GM12878 (cell line): ENCODE results near the gene CDH16. TPM values are rescaled to one million over a fixed set of nuclear protein-coding genes. Genes with fewer than 3 reads are reported as not detected.

ENCODE experiments used
- ATAC-seq: fragments of 200-7000 bp; cut with Tn5 transposase; 3 replicates; pipeline ENCODE4 v1.9.1; 2020; ENCODE audit warnings: mild to moderate bottlenecking, moderate library complexity
- BruUV-seq: library from RNA; stranded (reverse); fragments of 400-500 nt; replicated peaks from 2 replicates; lab custom pipeline; 2021; lab: Mats Ljungman, UMichigan
- CTCF ChIA-PET: fragments of 300-600 bp; sonication (Branson Sonifier 250); formaldehyde crosslinking; extraction: SDS; loops from one replicate; lab custom pipeline; 2021; ENCODE audit warnings: inconsistent platforms; lab: Yijun Ruan, JAX
- POLR2A ChIA-PET: fragments of 350-600 bp; formaldehyde crosslinking; extraction: SDS; loops from one replicate; lab custom pipeline; 2021; ENCODE audit warnings: inconsistent platforms; lab: Charles Lee
- RAD21 ChIA-PET: fragments of 300-600 bp; sonication (Branson Sonifier 250); formaldehyde crosslinking; loops from one replicate; lab custom pipeline; 2023; ENCODE audit warnings: antibody characterized with exemption; ENCODE audit not compliant: unreplicated experiment; lab: Charles Lee
- SMC1A ChIA-PET: fragments of 300-600 bp; sonication (Branson Sonifier 250); formaldehyde crosslinking; loops from one replicate; lab custom pipeline; 2023; ENCODE audit not compliant: unreplicated experiment, uncharacterized antibody; lab: Charles Lee
- DNase-seq: peaks from one replicate; pipeline ENCODE4 v3.0.0-alpha.2; 2011; ENCODE audit warnings: low read depth, low spot score
- FAIRE-seq: peaks from 3 replicates; lab custom pipeline; 2011; peaks lifted over from hg19 to GRCh38; lab: Jason Lieb, UNC
- H2AFZ ChIP-seq: 2 replicates; pipeline ENCODE4 v1.6.0; 2011; ENCODE audit warnings: low read depth, low read length, control low read depth; ENCODE audit not compliant: control insufficient read depth
- H3K27ac ChIP-seq: 2 replicates; pipeline ENCODE4 v1.5.1; 2011; ENCODE audit warnings: control low read depth; ENCODE audit not compliant: control insufficient read depth, insufficient read depth
- H3K27me3 ChIP-seq, 2 experiments: replicated peaks in 1 of 2; 2 replicates each; pipeline versions ENCODE4 v1.6.0 to v1.6.1; 2011; ENCODE audit warnings: low read length in 1 of 2; ENCODE audit not compliant: control insufficient read depth in 2 of 2, insufficient read depth in 2 of 2
- H3K36me3 ChIP-seq, 2 experiments: 2 replicates each; pipeline ENCODE4 v1.5.1; 2011; ENCODE audit warnings: low read length in 1 of 2; ENCODE audit not compliant: control insufficient read depth in 2 of 2, insufficient read depth in 2 of 2
- H3K4me1 ChIP-seq: 2 replicates; pipeline ENCODE4 v1.6.1; 2011; ENCODE audit warnings: mild to moderate bottlenecking, low read length, moderate library complexity, mixed read lengths; ENCODE audit not compliant: control insufficient read depth, insufficient read depth
- H3K4me2 ChIP-seq: 2 replicates; pipeline ENCODE4 v1.6.0; 2011; ENCODE audit warnings: control low read depth; ENCODE audit not compliant: control insufficient read depth, insufficient read depth
- H3K4me3 ChIP-seq: fragments of 200-600 bp; sonication (generic); 2 replicates; pipeline ENCODE4 v1.5.1; 2016
- H3K79me2 ChIP-seq: 2 replicates; pipeline ENCODE4 v1.6.0; 2011; ENCODE audit warnings: low read length; ENCODE audit not compliant: control insufficient read depth, insufficient read depth
- H3K9ac ChIP-seq: 2 replicates; pipeline ENCODE4 v1.8.0; 2011; ENCODE audit warnings: low read length, control low read depth, mixed read lengths; ENCODE audit not compliant: control insufficient read depth, insufficient read depth
- H3K9me3 ChIP-seq: replicated peaks from 3 replicates; pipeline ENCODE4 v1.5.1; 2011; ENCODE audit warnings: mild to moderate bottlenecking, low read length; ENCODE audit not compliant: control insufficient read depth, insufficient read depth
- H4K20me1 ChIP-seq: 2 replicates; pipeline ENCODE4 v1.6.0; 2011; ENCODE audit not compliant: control insufficient read depth, insufficient read depth
- ATF3 ChIP-seq: IDR thresholded peaks from 2 replicates; pipeline ENCODE4 v1.6.1; 2011; ENCODE audit warnings: low read depth, mild to moderate bottlenecking, low read length, moderate library complexity, borderline replicate concordance; ENCODE audit errors: extremely low read depth
- BCL11A ChIP-seq: IDR thresholded peaks from 2 replicates; pipeline ENCODE4 v1.6.1; 2011; ENCODE audit warnings: low read depth, low read length
- BMI1 ChIP-seq: fragments of 450-650 bp; IDR thresholded peaks from 2 replicates; pipeline ENCODE4 v1.6.1; 2016; ENCODE audit warnings: mild to moderate bottlenecking, moderate library complexity, borderline replicate concordance
- ETV6 ChIP-seq, 2 experiments: fragments of 450-650 bp in 1 of 2; IDR thresholded peaks in 1 of 2; conservative IDR thresholded peaks in 1 of 2; 2 replicates each; pipeline ENCODE4 v1.6.1; 2014; ENCODE audit warnings: antibody characterized with exemption in 1 of 2, borderline replicate concordance in 1 of 2, low read depth in 1 of 2, mild to moderate bottlenecking in 1 of 2, moderate library complexity in 1 of 2
- FOXM1 ChIP-seq: IDR thresholded peaks from 2 replicates; pipeline ENCODE4 v1.6.1; 2012; ENCODE audit warnings: low read depth, mild to moderate bottlenecking, inconsistent platforms, low read length, moderate library complexity
- HDAC2 ChIP-seq: fragments of 200-600 bp; sonication (generic); IDR thresholded peaks from 2 replicates; pipeline ENCODE4 v1.6.1; 2017
- IKZF2 ChIP-seq, 2 experiments: fragments of 450-650 bp; IDR thresholded peaks; 2 replicates each; pipeline ENCODE4 v1.6.1; 2017; ENCODE audit warnings: mild to moderate bottlenecking in 2 of 2, moderate library complexity in 2 of 2
- KLF5 ChIP-seq: fragments of 450-650 bp; IDR thresholded peaks from 2 replicates; pipeline ENCODE4 v1.6.1; 2014; ENCODE audit warnings: mild to moderate bottlenecking; ENCODE audit not compliant: partially characterized antibody
- NKRF ChIP-seq: fragments of 450-650 bp; conservative IDR thresholded peaks from 2 replicates; pipeline ENCODE4 v1.6.1; 2017; ENCODE audit warnings: mild to moderate bottlenecking, moderate library complexity
- RBBP5 ChIP-seq: fragments of 200-600 bp; sonication (generic); conservative IDR thresholded peaks from 2 replicates; pipeline ENCODE4 v1.6.1; 2016
- RCOR1 ChIP-seq: conservative IDR thresholded peaks from 2 replicates; pipeline ENCODE4 v1.6.1; 2012; ENCODE audit warnings: low read depth, low read length, improper control_type of control experiment
- STAT3 ChIP-seq: IDR thresholded peaks from 2 replicates; pipeline ENCODE4 v1.6.1; 2011; ENCODE audit warnings: low read depth, low read length, improper control_type of control experiment
- YBX1 ChIP-seq: fragments of 450-650 bp; IDR thresholded peaks from 2 replicates; pipeline ENCODE4 v1.6.1; 2016; ENCODE audit warnings: antibody characterized with exemption
- ZBTB4 ChIP-seq: fragments of 450-650 bp; formaldehyde crosslinking; IDR thresholded peaks from 2 replicates; pipeline ENCODE4 v1.4.0; 2022; ENCODE audit warnings: mild to moderate bottlenecking, moderate library complexity
- ZNF217 ChIP-seq: fragments of 450-650 bp; IDR thresholded peaks from 2 replicates; pipeline ENCODE4 v1.6.1; 2017; ENCODE audit warnings: antibody characterized with exemption, mild to moderate bottlenecking
- WGBS: methylation state at CpG from one replicate; pipeline ENCODE4 v1.1.6; 2016; ENCODE audit warnings: low lambda C conversion rate; ENCODE audit not compliant: insufficient replicate concordance, insufficient coverage; ENCODE audit errors: missing lambda C conversion rate; 5-methylcytosine and 5-hydroxymethylcytosine counted together
- in situ Hi-C: fragments of 300-500 bp; cut with MboI; formaldehyde crosslinking; loops from 9 replicates; pipeline ENCODE4 v1.14.3; 2018; ENCODE audit warnings: mixed read lengths
- intact Hi-C: fragments of 100-400 bp; cut with micrococcal nuclease; formaldehyde crosslinking; loops from one replicate; pipeline ENCODE4 v1.14.2; 2022; ENCODE audit not compliant: unreplicated experiment
- polyA plus RNA-seq, 11 experiments: library from polyadenylated mRNA; depleted of rRNA in 4 of 11; unstranded in 6 of 11; stranded (reverse) in 5 of 11; fragments of >200 nt; fragmentation: Nextera tagmentation in 4 of 11; fragmentation: Illumina TruSeq in 1 of 11; extraction: Ambion mirVana in 4 of 11; extraction: Trizol in 1 of 11; gene quantifications; 1 replicate in 1 of 11; 2 replicates in 10 of 11; pipeline versions ENCODE4 v1.2.1 to v1.2.3, GENCODE V29; 2011 to 2016; ENCODE audit warnings: inconsistent platforms in 2 of 11, missing spikeins in 2 of 11, low read depth in 1 of 11
- total RNA-seq, 4 experiments: library from RNA; depleted of rRNA in 3 of 4; stranded (reverse); fragments of >200 nt in 3 of 4; fragmentation: Illumina TruSeq in 1 of 4; extraction: Trizol in 1 of 4; gene quantifications; 2 replicates each; pipeline versions ENCODE4 v1.2.1 to v1.2.3, GENCODE V29; 2013 to 2021
- TF ChIP-seq, protein P1 (sequence below): fragments of 450-650 bp; IDR thresholded peaks from 2 replicates; pipeline ENCODE4 v1.6.1; 2014; ENCODE audit warnings: mild to moderate bottlenecking

CDH16 gene
- total and polyA plus RNA-seq, 10 of the 15 experiments (the other 5 are each of a cell fraction or from before 2014, with no cell fraction given) = 0.05 TPM; not detected in 9

DNA sequence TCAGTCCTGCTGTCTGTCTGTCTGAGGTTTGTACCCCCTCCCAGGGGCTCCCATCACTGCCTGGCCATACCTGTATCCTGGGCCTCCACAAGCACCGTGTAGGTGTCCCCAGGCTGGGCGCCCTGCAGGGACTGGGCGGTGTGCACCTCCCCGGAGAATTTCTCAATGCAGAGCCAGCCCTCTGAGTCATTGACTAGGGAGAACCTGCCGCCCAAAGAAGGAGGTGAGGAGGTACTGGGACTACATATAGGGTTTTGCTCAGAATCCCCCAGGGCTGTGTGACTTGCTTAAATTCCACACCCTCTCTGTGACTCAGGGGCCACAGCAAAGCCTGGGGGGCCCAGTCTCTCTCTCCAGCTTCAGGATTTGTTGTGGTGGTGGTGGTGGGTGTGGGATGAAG is 7.6 kb downstream of the CDH16 start:
- ATAC-seq = no peak
- WGBS = 2% methylated on average over 5 of the region's 5 CpGs
- no peak for DNase-seq
- no peaks in the 10 kb centered on the region for H3K79me2 ChIP-seq
- intact Hi-C loops = no loop called here
- H3K36me3 ChIP-seq = no peaks in the 10 kb centered on the region
- no peak overlapping the region for H3K4me3 ChIP-seq
- SMC1A ChIA-PET = no interaction called here
- FAIRE-seq = no peak
- in situ Hi-C loops = no loop called here
- no peaks in the 10 kb centered on the region for H3K4me1 ChIP-seq
- RAD21 ChIA-PET = interaction anchor here (1.2 kb wide), 1 partner anchor 10 kb away, joined by 3 read pairs; no protein-coding TSS in a partner anchor
- BruUV-seq = no TSS peak
- H2AFZ ChIP-seq = no peak overlapping the region
- no peak overlapping the region for H3K9ac ChIP-seq
- no peaks in the 10 kb centered on the region for H4K20me1 ChIP-seq
- POLR2A ChIA-PET = no interaction called here
- H3K4me2 ChIP-seq = no peak overlapping the region
- H3K27ac ChIP-seq = no peak overlapping the region
- H3K27me3 ChIP-seq = no peaks in the 10 kb centered on the region; a peak in 2 of 4 replicates
- CTCF ChIA-PET = interaction anchor here (2.2 kb wide), 1 partner anchor 15 kb away, joined by 7 read pairs; the partner anchor contains the start of gene RRAD
- H3K9me3 ChIP-seq = no peaks in the 10 kb centered on the region
- TF ChIP-seq YBX1 (no peak), ZBTB4 (CRISPR knock-in tag) (no peak), BCL11A (no peak), ATF3 (no peak), FOXM1 (no peak), RCOR1 (no peak), NKRF (no peak), ZNF217 (no peak), BMI1 (no peak), IKZF2 (IDR thresholded peaks at IDR 0.05) (no peak), KLF5 (no peak), ETV6 (conservative IDR thresholded peaks at IDR 0.05 in 1 of 2, IDR thresholded peaks at IDR 0.05 in 1 of 2; ENCODE audit: borderline replicate concordance in 1 of 2, low read depth in 1 of 2) (no peak), HDAC2 (no peak), RBBP5 (no peak), STAT3 (no peak)
- TF ChIP-seq, protein P1, sequence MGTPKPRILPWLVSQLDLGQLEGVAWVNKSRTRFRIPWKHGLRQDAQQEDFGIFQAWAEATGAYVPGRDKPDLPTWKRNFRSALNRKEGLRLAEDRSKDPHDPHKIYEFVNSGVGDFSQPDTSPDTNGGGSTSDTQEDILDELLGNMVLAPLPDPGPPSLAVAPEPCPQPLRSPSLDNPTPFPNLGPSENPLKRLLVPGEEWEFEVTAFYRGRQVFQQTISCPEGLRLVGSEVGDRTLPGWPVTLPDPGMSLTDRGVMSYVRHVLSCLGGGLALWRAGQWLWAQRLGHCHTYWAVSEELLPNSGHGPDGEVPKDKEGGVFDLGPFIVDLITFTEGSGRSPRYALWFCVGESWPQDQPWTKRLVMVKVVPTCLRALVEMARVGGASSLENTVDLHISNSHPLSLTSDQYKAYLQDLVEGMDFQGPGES = no peak
